HL-60 (cell line): Measurements from ENCODE around the gene PRKAG2.

ENCODE experiments used
- DNase-seq, 2 experiments: peaks; one replicate each; pipeline ENCODE4 v3.0.0-alpha.2; 2010 to 2020; ENCODE audit warnings: low read depth in 1 of 2, low spot score in 1 of 2
- H3K27ac ChIP-seq: fragments of 250-450 bp; sonication (Bioruptor Pico); replicated peaks from 2 replicates; pipeline ENCODE4 v1.5.1; 2020; ENCODE audit warnings: mild to moderate bottlenecking, moderate library complexity
- H3K27me3 ChIP-seq: fragments of 250-450 bp; sonication (Bioruptor Pico); 2 replicates; pipeline ENCODE4 v1.5.1; 2021; ENCODE audit warnings: mild to moderate bottlenecking, moderate library complexity; ENCODE audit not compliant: insufficient read depth, poor library complexity, severe bottlenecking
- H3K4me3 ChIP-seq: replicated peaks from 2 replicates; pipeline ENCODE4 v1.5.1; 2011; ENCODE audit warnings: mild to moderate bottlenecking, control low read depth, low read length; ENCODE audit not compliant: insufficient read depth
- GABPA ChIP-seq: IDR thresholded peaks from 2 replicates; pipeline ENCODE4 v1.6.1; 2012; ENCODE audit warnings: low read depth
- POLR2AphosphoS5 ChIP-seq: IDR thresholded peaks from 2 replicates; pipeline ENCODE4 v1.6.1; 2012; ENCODE audit warnings: low read depth
- REST ChIP-seq: IDR thresholded peaks from 2 replicates; pipeline ENCODE4 v1.6.1; 2012; ENCODE audit warnings: low read depth; ENCODE audit not compliant: insufficient replicate concordance
- SPI1 ChIP-seq: IDR thresholded peaks from 2 replicates; pipeline ENCODE4 v1.6.1; 2012; ENCODE audit warnings: low read depth, mild to moderate bottlenecking, borderline replicate concordance
- TF ChIP-seq, protein P1 (sequence below): IDR thresholded peaks from one replicate; pipeline ENCODE4 v1.5.1; 2011; ENCODE audit warnings: low read length, control low read depth, inconsistent platforms; ENCODE audit not compliant: insufficient read depth

Gene PRKAG2

GRCh38 chr7:151630358-151630757 lies 246.6 kb downstream of the PRKAG2 start:
- TF ChIP-seq, protein P1, sequence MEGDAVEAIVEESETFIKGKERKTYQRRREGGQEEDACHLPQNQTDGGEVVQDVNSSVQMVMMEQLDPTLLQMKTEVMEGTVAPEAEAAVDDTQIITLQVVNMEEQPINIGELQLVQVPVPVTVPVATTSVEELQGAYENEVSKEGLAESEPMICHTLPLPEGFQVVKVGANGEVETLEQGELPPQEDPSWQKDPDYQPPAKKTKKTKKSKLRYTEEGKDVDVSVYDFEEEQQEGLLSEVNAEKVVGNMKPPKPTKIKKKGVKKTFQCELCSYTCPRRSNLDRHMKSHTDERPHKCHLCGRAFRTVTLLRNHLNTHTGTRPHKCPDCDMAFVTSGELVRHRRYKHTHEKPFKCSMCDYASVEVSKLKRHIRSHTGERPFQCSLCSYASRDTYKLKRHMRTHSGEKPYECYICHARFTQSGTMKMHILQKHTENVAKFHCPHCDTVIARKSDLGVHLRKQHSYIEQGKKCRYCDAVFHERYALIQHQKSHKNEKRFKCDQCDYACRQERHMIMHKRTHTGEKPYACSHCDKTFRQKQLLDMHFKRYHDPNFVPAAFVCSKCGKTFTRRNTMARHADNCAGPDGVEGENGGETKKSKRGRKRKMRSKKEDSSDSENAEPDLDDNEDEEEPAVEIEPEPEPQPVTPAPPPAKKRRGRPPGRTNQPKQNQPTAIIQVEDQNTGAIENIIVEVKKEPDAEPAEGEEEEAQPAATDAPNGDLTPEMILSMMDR, result no peak
- no peak for TF ChIP-seq POLR2AphosphoS5
- Histone ChIP-seq H3K27me3 (no peaks in the 10 kb centered on the region), H3K4me3 (no peak overlapping the region), H3K27ac (no peak overlapping the region)
- DNase-seq, result no peak

- H3K27ac ChIP-seq, result no peak overlapping the region
- no peak for DNase-seq
- no peaks in the 10 kb centered on the region for H3K27me3 ChIP-seq
- TF ChIP-seq, protein P1, result no peak
- TF ChIP-seq GABPA (no peak), REST (no peak), SPI1 (no peak), POLR2AphosphoS5 (no peak)
- H3K4me3 ChIP-seq, result no peak overlapping the region
These were observed 247.1 kb downstream of the PRKAG2 start for GRCh38 chr7:151629713-151630272.

- Histone ChIP-seq H3K4me3 (no peak overlapping the region), H3K27ac (no peak overlapping the region), H3K27me3 (no peaks in the 10 kb centered on the region)
- no peak for DNase-seq
- no peak for TF ChIP-seq GABPA
- TF ChIP-seq, protein P1, result no peak
- TF ChIP-seq REST, result no peak
- no peak for TF ChIP-seq POLR2AphosphoS5
These were observed 247.9 kb downstream of the PRKAG2 start for GRCh38 chr7:151628846-151629604.
